HepG2 (cell line): ENCODE data around the gene TPST1.

Experiments used
- ESRRA ChIP-seq: sonication (generic); formaldehyde crosslinking; IDR thresholded peaks from 2 replicates; pipeline ENCODE4 v1.5.1; 2020; ENCODE audit warnings: mild to moderate bottlenecking, low read depth, missing genetic modification reagents
- GFI1 ChIP-seq: sonication (generic); formaldehyde crosslinking; IDR thresholded peaks from 2 replicates; pipeline ENCODE4 v1.5.0; 2020; ENCODE audit warnings: missing genetic modification reagents, mild to moderate bottlenecking, borderline replicate concordance
- NFATC3 ChIP-seq: sonication (generic); formaldehyde crosslinking; IDR thresholded peaks from 2 replicates; pipeline ENCODE4 v1.5.1; 2020; ENCODE audit warnings: mild to moderate bottlenecking, missing genetic modification reagents
- NFE2L2 ChIP-seq: fragments of 150-350 bp; IDR thresholded peaks from 2 replicates; pipeline ENCODE4 v1.6.1; 2014; ENCODE audit warnings: low read length
- ZBTB1 ChIP-seq: sonication (generic); formaldehyde crosslinking; IDR thresholded peaks from 2 replicates; pipeline ENCODE4 v1.4.0; 2020; ENCODE audit warnings: missing genetic modification reagents, borderline replicate concordance
- ZFAT ChIP-seq: sonication (generic); formaldehyde crosslinking; conservative IDR thresholded peaks from 2 replicates; pipeline ENCODE4 v1.8.1; 2023; ENCODE audit warnings: missing genetic modification reagents, inconsistent platforms
- ZNF121 ChIP-seq: sonication (generic); formaldehyde crosslinking; IDR thresholded peaks from 2 replicates; pipeline ENCODE4 v1.5.0; 2020; ENCODE audit warnings: mild to moderate bottlenecking, missing genetic modification reagents
- ZNF564 ChIP-seq: sonication (generic); formaldehyde crosslinking; IDR thresholded peaks from 2 replicates; pipeline ENCODE4 v1.8.1; 2023; ENCODE audit warnings: mild to moderate bottlenecking, missing genetic modification reagents
- TF ChIP-seq, protein P1 (sequence below): IDR thresholded peaks from 2 replicates; pipeline ENCODE4 v1.6.1; 2016; ENCODE audit warnings: low read depth, control low read depth
- TF ChIP-seq, protein P2 (sequence below): sonication (generic); formaldehyde crosslinking; IDR thresholded peaks from 2 replicates; pipeline ENCODE4 v1.4.0; 2020; ENCODE audit warnings: missing genetic modification reagents
- TF ChIP-seq, protein P3 (sequence below): sonication (generic); formaldehyde crosslinking; conservative IDR thresholded peaks from 2 replicates; pipeline ENCODE4 v1.4.0; 2020; ENCODE audit warnings: missing genetic modification reagents
- TF ChIP-seq, protein P4 (sequence below): IDR thresholded peaks from 2 replicates; pipeline ENCODE4 v1.6.1; 2016; ENCODE audit warnings: missing genetic modification reagents, missing compliant biosample characterization

DNA sequence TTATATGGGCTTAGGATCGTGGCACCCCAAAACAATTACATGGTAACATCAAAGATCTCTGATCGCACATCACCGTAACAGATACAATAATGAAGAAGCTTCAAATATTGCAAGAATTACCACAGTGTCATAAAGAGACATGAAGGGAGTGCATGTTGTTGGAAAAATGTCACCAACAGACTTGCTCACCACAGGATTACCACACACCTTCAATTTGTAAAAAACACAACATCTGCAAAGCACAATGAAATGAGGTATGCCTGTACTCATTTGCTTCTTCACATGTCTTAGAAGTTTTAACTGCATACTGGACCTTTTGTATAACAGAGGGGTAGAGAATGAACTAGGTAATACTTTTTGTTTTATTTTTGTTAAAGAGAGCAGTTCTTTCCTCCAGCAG lies 96.6 kb downstream of the TPST1 start:
- no peak for TF ChIP-seq ZBTB1
- no peak for TF ChIP-seq GFI1
- TF ChIP-seq ZFAT (CRISPR knock-in tag), result no peak
- TF ChIP-seq NFE2L2, result no peak
- no peak for TF ChIP-seq ZNF121
- TF ChIP-seq, protein P1, sequence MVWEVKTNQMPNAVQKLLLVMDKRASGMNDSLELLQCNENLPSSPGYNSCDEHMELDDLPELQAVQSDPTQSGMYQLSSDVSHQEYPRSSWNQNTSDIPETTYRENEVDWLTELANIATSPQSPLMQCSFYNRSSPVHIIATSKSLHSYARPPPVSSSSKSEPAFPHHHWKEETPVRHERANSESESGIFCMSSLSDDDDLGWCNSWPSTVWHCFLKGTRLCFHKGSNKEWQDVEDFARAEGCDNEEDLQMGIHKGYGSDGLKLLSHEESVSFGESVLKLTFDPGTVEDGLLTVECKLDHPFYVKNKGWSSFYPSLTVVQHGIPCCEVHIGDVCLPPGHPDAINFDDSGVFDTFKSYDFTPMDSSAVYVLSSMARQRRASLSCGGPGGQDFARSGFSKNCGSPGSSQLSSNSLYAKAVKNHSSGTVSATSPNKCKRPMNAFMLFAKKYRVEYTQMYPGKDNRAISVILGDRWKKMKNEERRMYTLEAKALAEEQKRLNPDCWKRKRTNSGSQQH (CRISPR knock-in tag), result no peak
- TF ChIP-seq, protein P2, sequence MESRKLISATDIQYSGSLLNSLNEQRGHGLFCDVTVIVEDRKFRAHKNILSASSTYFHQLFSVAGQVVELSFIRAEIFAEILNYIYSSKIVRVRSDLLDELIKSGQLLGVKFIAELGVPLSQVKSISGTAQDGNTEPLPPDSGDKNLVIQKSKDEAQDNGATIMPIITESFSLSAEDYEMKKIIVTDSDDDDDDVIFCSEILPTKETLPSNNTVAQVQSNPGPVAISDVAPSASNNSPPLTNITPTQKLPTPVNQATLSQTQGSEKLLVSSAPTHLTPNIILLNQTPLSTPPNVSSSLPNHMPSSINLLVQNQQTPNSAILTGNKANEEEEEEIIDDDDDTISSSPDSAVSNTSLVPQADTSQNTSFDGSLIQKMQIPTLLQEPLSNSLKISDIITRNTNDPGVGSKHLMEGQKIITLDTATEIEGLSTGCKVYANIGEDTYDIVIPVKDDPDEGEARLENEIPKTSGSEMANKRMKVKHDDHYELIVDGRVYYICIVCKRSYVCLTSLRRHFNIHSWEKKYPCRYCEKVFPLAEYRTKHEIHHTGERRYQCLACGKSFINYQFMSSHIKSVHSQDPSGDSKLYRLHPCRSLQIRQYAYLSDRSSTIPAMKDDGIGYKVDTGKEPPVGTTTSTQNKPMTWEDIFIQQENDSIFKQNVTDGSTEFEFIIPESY (CRISPR knock-in tag), result no peak
- TF ChIP-seq, protein P3, sequence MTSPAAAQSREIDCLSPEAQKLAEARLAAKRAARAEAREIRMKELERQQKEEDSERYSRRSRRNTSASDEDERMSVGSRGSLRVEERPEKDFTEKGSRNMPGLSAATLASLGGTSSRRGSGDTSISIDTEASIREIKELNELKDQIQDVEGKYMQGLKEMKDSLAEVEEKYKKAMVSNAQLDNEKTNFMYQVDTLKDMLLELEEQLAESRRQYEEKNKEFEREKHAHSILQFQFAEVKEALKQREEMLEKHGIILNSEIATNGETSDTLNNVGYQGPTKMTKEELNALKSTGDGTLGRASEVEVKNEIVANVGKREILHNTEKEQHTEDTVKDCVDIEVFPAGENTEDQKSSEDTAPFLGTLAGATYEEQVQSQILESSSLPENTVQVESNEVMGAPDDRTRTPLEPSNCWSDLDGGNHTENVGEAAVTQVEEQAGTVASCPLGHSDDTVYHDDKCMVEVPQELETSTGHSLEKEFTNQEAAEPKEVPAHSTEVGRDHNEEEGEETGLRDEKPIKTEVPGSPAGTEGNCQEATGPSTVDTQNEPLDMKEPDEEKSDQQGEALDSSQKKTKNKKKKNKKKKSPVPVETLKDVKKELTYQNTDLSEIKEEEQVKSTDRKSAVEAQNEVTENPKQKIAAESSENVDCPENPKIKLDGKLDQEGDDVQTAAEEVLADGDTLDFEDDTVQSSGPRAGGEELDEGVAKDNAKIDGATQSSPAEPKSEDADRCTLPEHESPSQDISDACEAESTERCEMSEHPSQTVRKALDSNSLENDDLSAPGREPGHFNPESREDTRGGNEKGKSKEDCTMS (CRISPR knock-in tag), result no peak
- TF ChIP-seq, protein P4, sequence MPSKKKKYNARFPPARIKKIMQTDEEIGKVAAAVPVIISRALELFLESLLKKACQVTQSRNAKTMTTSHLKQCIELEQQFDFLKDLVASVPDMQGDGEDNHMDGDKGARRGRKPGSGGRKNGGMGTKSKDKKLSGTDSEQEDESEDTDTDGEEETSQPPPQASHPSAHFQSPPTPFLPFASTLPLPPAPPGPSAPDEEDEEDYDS (CRISPR knock-in tag), result no peak
- no peak for TF ChIP-seq NFATC3 (CRISPR knock-in tag)
- no peak for TF ChIP-seq ZNF564
- TF ChIP-seq ESRRA, result no peak
